WERI-Rb-1 (cell line): ENCODE results near the gene U2AF1L4.
A peak's percentile ranks its signal among the peaks of the same experiment; 100 is the strongest.

Experiments used
- DNase-seq: peaks from one replicate; pipeline ENCODE4 v3.0.0-alpha.2; 2020
- H3K27ac ChIP-seq: fragments of 250-450 bp; sonication (Bioruptor Pico); 2 replicates; pipeline ENCODE4 v1.5.1; 2020; ENCODE audit warnings: mild to moderate bottlenecking, moderate library complexity
- H3K27me3 ChIP-seq: fragments of 250-450 bp; sonication (Bioruptor Pico); 2 replicates; pipeline ENCODE4 v1.5.1; 2021; ENCODE audit warnings: mild to moderate bottlenecking, low read depth, moderate library complexity; ENCODE audit not compliant: insufficient read depth, severe bottlenecking
- H3K36me3 ChIP-seq: fragments of 250-450 bp; sonication (Bioruptor Pico); 2 replicates; pipeline ENCODE4 v1.5.1; 2020; ENCODE audit warnings: mild to moderate bottlenecking, moderate library complexity
- H3K4me3 ChIP-seq: 2 replicates; pipeline ENCODE4 v1.5.1; 2011; ENCODE audit warnings: low read depth, mild to moderate bottlenecking, control low read depth, low read length
- H3K9me3 ChIP-seq: fragments of 250-450 bp; sonication (Bioruptor Pico); 2 replicates; pipeline ENCODE4 v1.5.1; 2021; ENCODE audit warnings: mild to moderate bottlenecking, moderate library complexity; ENCODE audit not compliant: severe bottlenecking
- TF ChIP-seq, protein P1 (sequence below): IDR thresholded peaks from 2 replicates; pipeline ENCODE4 v1.5.1; 2011; ENCODE audit warnings: low read depth, mild to moderate bottlenecking, control low read depth, inconsistent platforms, low read length

U2AF1L4 gene

DNA sequence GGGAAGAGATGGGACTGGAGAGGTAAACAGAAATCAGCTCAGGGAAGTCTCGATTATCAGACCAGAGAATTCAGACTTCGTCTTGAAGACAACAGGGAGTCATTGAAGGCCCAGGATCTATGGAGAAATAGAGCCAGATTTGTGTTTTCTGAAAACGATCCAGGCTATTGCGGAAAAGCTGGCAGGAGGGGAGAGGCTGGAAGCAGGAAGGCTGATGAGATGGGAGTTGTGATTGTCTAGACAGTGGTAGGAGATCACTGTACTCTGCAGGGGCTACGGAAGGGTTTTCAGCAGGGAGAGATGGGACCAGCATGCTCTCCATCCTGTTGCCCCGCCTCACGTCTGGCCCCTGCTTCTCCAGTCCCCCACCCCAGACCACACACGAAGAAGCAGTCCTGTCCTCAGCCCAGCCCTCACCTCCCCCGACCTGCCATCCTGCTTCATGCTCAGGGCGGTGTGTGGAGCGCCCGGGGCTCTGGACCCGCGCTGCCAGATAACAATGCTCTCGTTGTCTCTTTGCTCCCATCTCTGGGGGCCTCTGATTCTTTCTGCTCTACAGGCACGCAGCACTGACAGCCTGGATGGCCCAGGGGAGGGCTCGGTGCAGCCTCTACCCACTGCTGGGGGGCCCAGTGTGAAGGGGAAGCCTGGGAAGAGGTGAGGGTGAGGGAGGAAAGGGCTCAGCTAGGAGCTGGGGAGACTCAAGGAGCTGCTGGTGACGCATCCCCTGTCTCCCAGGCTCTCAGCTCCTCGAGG, 32.0 kb upstream of the U2AF1L4 start:
- H3K4me3 ChIP-seq, result no peak overlapping the region
- TF ChIP-seq, protein P1, sequence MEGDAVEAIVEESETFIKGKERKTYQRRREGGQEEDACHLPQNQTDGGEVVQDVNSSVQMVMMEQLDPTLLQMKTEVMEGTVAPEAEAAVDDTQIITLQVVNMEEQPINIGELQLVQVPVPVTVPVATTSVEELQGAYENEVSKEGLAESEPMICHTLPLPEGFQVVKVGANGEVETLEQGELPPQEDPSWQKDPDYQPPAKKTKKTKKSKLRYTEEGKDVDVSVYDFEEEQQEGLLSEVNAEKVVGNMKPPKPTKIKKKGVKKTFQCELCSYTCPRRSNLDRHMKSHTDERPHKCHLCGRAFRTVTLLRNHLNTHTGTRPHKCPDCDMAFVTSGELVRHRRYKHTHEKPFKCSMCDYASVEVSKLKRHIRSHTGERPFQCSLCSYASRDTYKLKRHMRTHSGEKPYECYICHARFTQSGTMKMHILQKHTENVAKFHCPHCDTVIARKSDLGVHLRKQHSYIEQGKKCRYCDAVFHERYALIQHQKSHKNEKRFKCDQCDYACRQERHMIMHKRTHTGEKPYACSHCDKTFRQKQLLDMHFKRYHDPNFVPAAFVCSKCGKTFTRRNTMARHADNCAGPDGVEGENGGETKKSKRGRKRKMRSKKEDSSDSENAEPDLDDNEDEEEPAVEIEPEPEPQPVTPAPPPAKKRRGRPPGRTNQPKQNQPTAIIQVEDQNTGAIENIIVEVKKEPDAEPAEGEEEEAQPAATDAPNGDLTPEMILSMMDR, result no peak
- no peak overlapping the region; the same call in 1 of the 2 replicates for H3K27ac ChIP-seq
- H3K9me3 ChIP-seq, result no peaks in the 10 kb centered on the region
- H3K36me3 ChIP-seq, result peaks cover 46% of the 10 kb centered on the region
- no peaks in the 10 kb centered on the region for H3K27me3 ChIP-seq
- no peak for DNase-seq

DNA sequence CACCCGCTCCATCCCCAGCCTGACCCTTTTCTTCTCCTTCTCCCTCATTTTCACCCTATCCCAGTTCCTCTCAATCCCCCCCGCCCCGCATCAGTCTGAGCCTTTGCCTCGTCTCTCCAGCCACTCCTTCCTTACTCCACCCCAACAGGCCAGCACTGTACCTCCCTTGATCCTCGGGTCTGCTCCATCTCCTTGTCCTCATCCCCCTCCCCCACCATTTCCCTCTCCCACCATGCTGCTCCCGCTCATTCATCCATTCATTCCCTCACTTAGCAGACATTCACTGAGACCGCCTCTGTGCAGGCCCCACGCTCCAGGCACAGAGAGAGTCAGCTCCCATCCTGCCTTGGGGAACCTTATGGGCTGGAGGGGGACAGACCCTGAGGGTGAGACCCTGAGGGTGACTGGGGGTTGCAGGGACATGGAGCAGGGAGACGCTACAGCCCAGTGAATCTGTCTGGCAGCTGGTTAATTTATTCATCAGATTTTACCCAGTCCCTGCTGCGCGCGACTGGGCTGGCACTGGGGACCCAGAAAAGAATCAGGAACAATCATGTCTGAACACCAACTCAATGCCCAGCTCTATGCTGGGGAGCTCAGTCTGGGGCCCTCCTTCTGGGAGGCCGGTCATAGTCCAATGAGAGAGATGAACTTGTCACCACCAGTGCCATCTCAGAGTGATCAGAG, 31.0 kb upstream of the U2AF1L4 start:
- H3K27me3 ChIP-seq, result no peaks in the 10 kb centered on the region
- peaks cover 37% of the 10 kb centered on the region for H3K36me3 ChIP-seq
- peak overlapping the region; percentile 70 for H3K27ac ChIP-seq
- TF ChIP-seq, protein P1, result no peak
- no peaks in the 10 kb centered on the region for H3K9me3 ChIP-seq
- DNase-seq, result no peak
- peak overlapping the region; percentile 78 for H3K4me3 ChIP-seq

DNA sequence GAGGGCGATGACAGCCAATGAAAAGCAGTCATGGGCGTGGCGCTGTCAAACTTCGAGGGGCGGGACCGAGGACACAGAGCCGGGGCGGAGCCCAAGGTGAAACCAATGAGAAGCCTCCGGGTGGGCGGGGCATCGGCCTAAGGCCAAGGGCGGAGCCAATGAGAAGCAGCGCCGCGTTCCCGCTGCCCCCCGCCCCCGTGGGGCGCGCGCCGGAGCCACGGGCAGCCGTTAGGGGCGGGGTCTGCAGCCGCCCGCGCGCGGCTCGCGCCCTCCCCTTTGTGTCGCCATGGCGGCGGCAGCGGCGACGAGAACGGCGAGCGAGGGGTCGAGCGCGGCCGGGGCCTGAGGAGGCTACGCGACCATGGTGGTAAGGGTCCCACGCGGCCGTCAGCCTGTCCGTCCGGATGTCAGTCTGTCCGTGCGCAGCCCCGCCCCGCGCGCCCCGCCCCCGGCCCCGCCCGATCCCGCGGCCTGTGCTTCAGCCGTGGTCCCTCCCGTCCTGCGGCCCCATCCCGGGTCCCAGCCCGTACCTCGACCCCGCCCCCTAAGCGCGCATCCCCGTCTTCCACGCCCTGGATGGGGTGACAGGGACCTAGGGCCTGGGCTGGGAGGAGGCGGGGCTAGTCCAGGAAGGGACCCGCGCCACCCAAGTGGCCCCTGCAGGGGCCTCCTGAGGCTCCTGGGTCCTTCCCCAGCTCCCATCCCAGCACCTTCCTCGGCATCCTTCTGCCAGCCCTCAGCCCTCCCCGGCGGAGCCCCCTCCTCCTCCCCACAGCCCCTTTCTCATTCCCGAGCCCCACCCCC, 30.3 kb upstream of the U2AF1L4 start, which contains the start of gene ARHGAP33:
ARHGAP33 (plus strand) TSS at position 267 of the 804 bp plus-strand sequence; CDS start at position 362, 95 bp downstream.
- TF ChIP-seq, protein P1, result no peak
- peak within 1 kb of the TSS; percentile 70 for H3K27ac ChIP-seq
- peak; percentile 99 for DNase-seq

DNA sequence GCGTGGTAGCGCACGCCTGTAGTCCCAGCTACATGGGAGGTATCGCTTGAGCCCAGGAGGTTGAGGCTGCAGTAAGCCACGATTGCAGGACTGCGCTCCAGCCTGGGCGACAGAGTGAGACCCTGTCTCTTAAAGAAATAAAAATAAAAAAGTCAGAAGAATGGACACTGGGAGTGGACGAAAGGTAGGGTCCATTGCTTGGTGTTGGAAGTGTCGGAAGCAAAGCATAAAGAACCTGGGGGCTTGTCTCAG, 29.8 kb upstream of the U2AF1L4 start:
- H3K4me3 ChIP-seq, result peak overlapping the region; percentile 41
- peak overlapping the region; percentile 55 for H3K27ac ChIP-seq
- peaks cover 30% of the 10 kb centered on the region for H3K36me3 ChIP-seq

More for the DNA sequence above, 30.3 kb upstream of the U2AF1L4 start, which contains the start of gene ARHGAP33:
- H3K27me3 ChIP-seq, result no peaks in the 10 kb centered on the region
- no peaks in the 10 kb centered on the region for H3K9me3 ChIP-seq
- H3K36me3 ChIP-seq, result peaks cover 34% of the 10 kb centered on the region
- H3K4me3 ChIP-seq, result peak within 1 kb of the TSS; percentile 78

DNA sequence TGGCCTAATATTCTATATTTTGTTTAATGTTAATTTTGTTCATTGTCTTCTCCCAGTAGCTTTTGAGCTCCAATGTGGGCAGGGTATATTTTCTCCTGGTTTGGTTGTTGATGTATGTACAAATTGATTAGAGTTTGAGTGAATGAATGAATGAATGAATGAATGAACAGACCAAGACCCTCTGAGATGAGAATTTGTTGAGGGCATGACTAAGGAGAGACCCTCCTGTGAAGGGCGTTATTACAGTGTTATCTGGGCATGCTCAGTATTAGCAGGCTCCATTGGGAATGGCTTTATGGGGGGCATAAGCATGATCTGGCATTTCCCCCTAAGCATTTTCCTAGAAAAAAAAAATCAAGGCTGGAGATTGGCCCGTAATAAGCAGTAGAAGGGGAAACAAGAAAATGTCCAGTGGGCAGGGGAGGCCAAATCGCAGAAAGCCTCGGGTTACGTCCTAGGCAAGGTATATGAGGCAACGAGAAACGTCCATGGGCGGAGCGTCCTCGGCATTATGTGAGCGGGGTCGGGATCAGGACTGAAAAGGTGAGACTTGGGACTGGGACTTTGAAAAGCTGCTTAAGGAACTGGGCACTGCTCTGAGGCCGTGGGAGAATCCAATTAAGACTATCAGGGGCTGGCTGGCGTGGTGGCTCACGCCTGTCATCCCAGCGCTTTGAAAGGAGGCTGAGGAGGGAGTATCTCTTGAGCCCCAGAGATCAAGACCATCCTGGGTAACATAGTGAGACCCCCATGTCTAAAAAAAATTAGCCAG, 29.2 kb upstream of the U2AF1L4 start:
- peak; percentile 77 for DNase-seq
- Histone ChIP-seq H3K4me3 (peak overlapping the region; percentile 41), H3K27me3 (no peaks in the 10 kb centered on the region), H3K9me3 (no peaks in the 10 kb centered on the region), H3K36me3 (peaks cover 25% of the 10 kb centered on the region), H3K27ac (peak overlapping the region; percentile 55)
- TF ChIP-seq, protein P1, result no peak

More for the DNA sequence above, 29.8 kb upstream of the U2AF1L4 start:
- TF ChIP-seq, protein P1, result no peak
- DNase-seq, result no peak
- Histone ChIP-seq H3K27me3 (no peaks in the 10 kb centered on the region), H3K9me3 (no peaks in the 10 kb centered on the region)
